Tibial nerve (tissue), 4 donors: ENCODE data around the gene ZMYM4.

Source experiments
- CTCF ChIP-seq, 5 experiments: fragments of 200-600 bp in 3 of 5; fragments of 450-650 bp in 2 of 5; sonication (generic) in 3 of 5; IDR thresholded peaks; one replicate each; pipeline ENCODE4 v1.5.1; 2016 to 2019; ENCODE audit warnings: antibody characterized with exemption in 5 of 5, mild to moderate bottlenecking in 3 of 5, moderate library complexity in 2 of 5
- EP300 ChIP-seq, 2 donors: sonication (generic); formaldehyde crosslinking; IDR thresholded peaks; one replicate each; pipeline ENCODE4 v1.6.1; 2017; ENCODE audit warnings: antibody characterized with exemption in 2 of 2, mild to moderate bottlenecking in 1 of 2
- POLR2A ChIP-seq, 2 donors: fragments of 450-650 bp; IDR thresholded peaks; one replicate each; pipeline ENCODE4 v1.6.1; 2017; ENCODE audit warnings: antibody characterized with exemption in 2 of 2, mild to moderate bottlenecking in 2 of 2, moderate library complexity in 2 of 2

- no peak for TF ChIP-seq POLR2A (IDR thresholded peaks at IDR 0.05)
- no peak for TF ChIP-seq CTCF (IDR thresholded peaks at IDR 0.05)
- TF ChIP-seq EP300 (IDR thresholded peaks at IDR 0.05): no peak
Observed at GRCh38 chr1:35377555-35377954, 109.0 kb downstream of the ZMYM4 start.
